ENCODE results near the gene ATF2.

Gene ATF2

GRCh38 chr2:175167792-175168563 lies at the start of gene ATF2:
Gene ATF2 (minus strand): TSS chr2:175168203. CDS start chr2:175136443, 31,760 bp downstream.
- H3K4me1 ChIP-seq (ENCODE audit: control insufficient read depth, low read depth, low read length) = peaks cover 9% of the 10 kb centered on the region

DNA sequence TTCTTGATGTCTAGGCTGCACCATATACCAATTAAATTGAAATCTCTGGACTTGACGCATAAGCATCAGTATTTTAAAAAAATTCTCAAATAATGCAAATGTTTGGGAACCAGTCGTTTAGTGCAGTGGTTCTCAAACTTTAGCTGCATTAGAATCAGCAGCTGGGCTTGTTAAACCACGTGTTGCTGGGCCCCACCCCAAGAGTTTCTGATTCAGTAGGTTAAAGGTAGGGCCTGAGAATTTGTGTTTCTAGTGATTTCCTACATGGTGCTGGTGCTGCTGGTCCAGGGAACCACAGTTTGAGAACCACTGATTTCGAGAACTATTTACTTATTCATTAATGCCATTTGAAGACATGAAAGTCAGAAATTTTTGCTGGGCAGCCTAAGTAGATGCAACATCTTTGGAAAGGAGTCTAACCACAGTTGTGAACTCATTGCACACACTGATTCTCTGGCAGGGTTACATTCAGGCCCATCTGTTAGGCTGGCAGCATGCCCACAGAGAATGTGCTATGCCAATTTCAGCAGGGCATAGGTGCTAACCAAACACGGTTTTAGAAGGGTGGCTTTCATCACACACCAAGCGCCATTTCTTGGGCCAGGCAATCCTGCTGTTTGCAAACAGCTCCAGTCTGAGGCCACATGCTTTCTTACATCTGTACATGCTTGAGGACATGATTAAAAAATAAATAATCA lies 39.9 kb upstream of the ATF2 start:
- no peaks in the 10 kb centered on the region for H3K4me1 ChIP-seq (ENCODE audit: control insufficient read depth, low read depth, low read length)
- H3K27ac ChIP-seq (ENCODE audit: low read length) = no peak overlapping the region
- H3K9ac ChIP-seq (ENCODE audit: low read length) = no peak overlapping the region
- no peaks in the 10 kb centered on the region for H3K36me3 ChIP-seq (ENCODE audit: control insufficient read depth, low read depth, low read length)
- no peaks in the 10 kb centered on the region for H3K27me3 ChIP-seq (ENCODE audit: control insufficient read depth, insufficient read depth, low read length)
- no peaks in the 10 kb centered on the region for H3K9me3 ChIP-seq (ENCODE audit: control insufficient read depth, low read depth, low read length)
- no peak overlapping the region for H3K4me3 ChIP-seq (ENCODE audit: low read length)

More at GRCh38 chr2:175167792-175168563, at the start of gene ATF2:
- peaks cover 2% of the 10 kb centered on the region for H3K36me3 ChIP-seq (ENCODE audit: control insufficient read depth, low read depth, low read length)
- H3K27me3 ChIP-seq (ENCODE audit: control insufficient read depth, insufficient read depth, low read length) = no peaks in the 10 kb centered on the region
- H3K9me3 ChIP-seq (ENCODE audit: control insufficient read depth, low read depth, low read length) = no peaks in the 10 kb centered on the region
- peak within 1 kb of the TSS; percentile 98 for H3K27ac ChIP-seq (ENCODE audit: low read length)
- H3K9ac ChIP-seq (ENCODE audit: low read length) = peak within 1 kb of the TSS; percentile 99
- peak within 1 kb of the TSS; percentile 100 for H3K4me3 ChIP-seq (ENCODE audit: low read length)

GRCh38 chr2:175206866-175207265 lies 38.9 kb upstream of the ATF2 start:
- Histone ChIP-seq H3K9ac (ENCODE audit: low read length) (no peak overlapping the region), H3K4me3 (ENCODE audit: low read length) (no peak overlapping the region), H3K27ac (ENCODE audit: low read length) (no peak overlapping the region), H3K36me3 (ENCODE audit: control insufficient read depth, low read depth, low read length) (no peaks in the 10 kb centered on the region), H3K27me3 (ENCODE audit: control insufficient read depth, insufficient read depth, low read length) (no peaks in the 10 kb centered on the region), H3K4me1 (ENCODE audit: control insufficient read depth, low read depth, low read length) (no peaks in the 10 kb centered on the region), H3K9me3 (ENCODE audit: control insufficient read depth, low read depth, low read length) (no peaks in the 10 kb centered on the region)

DNA sequence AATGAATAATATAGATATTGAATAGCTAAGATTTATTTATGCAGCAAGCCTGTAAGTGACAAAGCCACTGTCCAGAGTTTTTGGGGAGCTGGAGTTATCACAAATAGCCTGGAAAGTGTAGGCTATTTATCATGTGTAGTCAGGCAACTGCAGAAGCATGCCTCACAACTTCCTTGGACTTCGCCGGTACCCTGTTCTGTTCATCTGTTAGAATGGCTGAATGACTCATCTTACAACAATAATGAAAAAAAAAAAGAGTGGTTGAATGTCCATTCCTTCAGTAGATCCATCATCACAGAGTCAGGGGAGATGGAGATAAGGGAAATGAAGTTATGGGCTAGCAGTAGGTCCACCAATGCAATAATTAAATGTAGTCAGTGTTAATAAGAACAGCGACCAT lies 37.5 kb upstream of the ATF2 start:
- Histone ChIP-seq H3K9me3 (ENCODE audit: control insufficient read depth, low read depth, low read length) (no peaks in the 10 kb centered on the region), H3K4me3 (ENCODE audit: low read length) (no peak overlapping the region), H3K27ac (ENCODE audit: low read length) (no peak overlapping the region), H3K9ac (ENCODE audit: low read length) (no peak overlapping the region), H3K36me3 (ENCODE audit: control insufficient read depth, low read depth, low read length) (no peaks in the 10 kb centered on the region), H3K27me3 (ENCODE audit: control insufficient read depth, insufficient read depth, low read length) (no peaks in the 10 kb centered on the region), H3K4me1 (ENCODE audit: control insufficient read depth, low read depth, low read length) (no peaks in the 10 kb centered on the region)

DNA sequence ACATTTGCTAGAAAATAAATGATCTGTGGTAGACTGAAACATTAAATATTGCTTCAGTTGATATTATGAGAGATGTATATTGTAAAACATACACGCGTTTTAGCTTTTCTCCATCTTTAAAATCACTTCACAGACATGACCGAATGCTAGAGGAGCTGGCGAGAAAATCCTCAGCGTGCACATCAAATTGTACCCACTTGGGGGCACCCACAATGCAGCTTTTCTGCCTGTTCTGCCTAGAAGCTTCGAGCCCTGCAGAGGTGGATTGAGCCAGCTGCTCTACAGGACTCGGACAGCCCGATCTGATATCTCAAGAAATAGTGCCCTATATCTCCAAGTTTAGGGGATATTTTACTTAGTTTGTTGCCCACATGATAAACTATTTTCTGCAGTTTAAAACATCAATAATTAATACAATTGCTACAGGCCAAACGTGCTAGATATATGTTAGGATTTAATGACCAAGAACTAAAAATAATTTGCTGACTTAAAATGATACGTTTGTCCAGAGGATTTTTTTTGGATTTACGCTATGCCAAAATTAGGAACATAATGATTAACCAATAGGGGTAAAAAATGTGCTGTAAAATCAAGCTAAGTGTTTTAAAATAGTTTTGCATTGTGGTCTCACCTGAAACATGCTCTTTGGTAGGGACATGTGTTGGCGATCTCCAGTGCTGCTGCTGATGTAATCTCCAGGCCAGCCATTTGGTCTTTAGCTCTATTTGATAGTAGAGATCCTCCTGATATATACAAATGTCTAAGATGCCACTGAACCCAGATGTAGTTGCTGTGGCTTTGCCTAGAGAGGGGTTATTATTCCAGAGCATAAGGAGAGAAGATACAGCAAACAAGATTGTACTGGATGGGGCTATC lies 35.9 kb upstream of the ATF2 start:
- Histone ChIP-seq H3K9ac (ENCODE audit: low read length) (no peak overlapping the region), H3K27me3 (ENCODE audit: control insufficient read depth, insufficient read depth, low read length) (no peaks in the 10 kb centered on the region), H3K9me3 (ENCODE audit: control insufficient read depth, low read depth, low read length) (no peaks in the 10 kb centered on the region), H3K4me1 (ENCODE audit: control insufficient read depth, low read depth, low read length) (no peaks in the 10 kb centered on the region), H3K4me3 (ENCODE audit: low read length) (no peak overlapping the region), H3K27ac (ENCODE audit: low read length) (no peak overlapping the region), H3K36me3 (ENCODE audit: control insufficient read depth, low read depth, low read length) (no peaks in the 10 kb centered on the region)

GRCh38 chr2:175195012-175195411 lies 27.0 kb upstream of the ATF2 start:
- no peak overlapping the region for H3K9ac ChIP-seq (ENCODE audit: low read length)
- no peaks in the 10 kb centered on the region for H3K4me1 ChIP-seq (ENCODE audit: control insufficient read depth, low read depth, low read length)
- H3K27ac ChIP-seq (ENCODE audit: low read length) = no peak overlapping the region
- no peaks in the 10 kb centered on the region for H3K36me3 ChIP-seq (ENCODE audit: control insufficient read depth, low read depth, low read length)
- H3K9me3 ChIP-seq (ENCODE audit: control insufficient read depth, low read depth, low read length) = no peaks in the 10 kb centered on the region
- no peaks in the 10 kb centered on the region for H3K27me3 ChIP-seq (ENCODE audit: control insufficient read depth, insufficient read depth, low read length)
- H3K4me3 ChIP-seq (ENCODE audit: low read length) = no peak overlapping the region

DNA sequence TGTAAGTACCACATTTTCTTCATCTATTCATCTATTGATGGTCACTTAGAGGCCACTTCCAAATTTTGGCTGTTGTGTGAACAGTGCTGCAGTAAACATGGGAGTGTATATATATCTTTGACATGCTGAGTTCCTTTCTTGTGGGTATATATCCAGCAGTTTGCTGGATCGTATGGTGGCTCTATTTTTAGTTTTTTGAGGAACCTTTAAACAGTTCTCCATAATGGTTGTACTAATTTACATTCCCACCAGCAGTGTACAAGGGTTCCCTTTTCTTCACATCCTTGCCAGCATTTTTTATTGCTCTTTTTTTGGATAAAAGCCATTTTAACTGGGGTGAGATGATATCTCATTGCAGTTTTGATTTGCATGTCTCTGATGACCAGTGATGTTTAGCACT lies 20.8 kb upstream of the ATF2 start:
- no peak overlapping the region for H3K9ac ChIP-seq (ENCODE audit: low read length)
- H3K4me3 ChIP-seq (ENCODE audit: low read length) = no peak overlapping the region
- H3K27ac ChIP-seq (ENCODE audit: low read length) = no peak overlapping the region
- H3K4me1 ChIP-seq (ENCODE audit: control insufficient read depth, low read depth, low read length) = no peaks in the 10 kb centered on the region
- no peaks in the 10 kb centered on the region for H3K9me3 ChIP-seq (ENCODE audit: control insufficient read depth, low read depth, low read length)
- no peaks in the 10 kb centered on the region for H3K27me3 ChIP-seq (ENCODE audit: control insufficient read depth, insufficient read depth, low read length)
- H3K36me3 ChIP-seq (ENCODE audit: control insufficient read depth, low read depth, low read length) = no peaks in the 10 kb centered on the region

DNA sequence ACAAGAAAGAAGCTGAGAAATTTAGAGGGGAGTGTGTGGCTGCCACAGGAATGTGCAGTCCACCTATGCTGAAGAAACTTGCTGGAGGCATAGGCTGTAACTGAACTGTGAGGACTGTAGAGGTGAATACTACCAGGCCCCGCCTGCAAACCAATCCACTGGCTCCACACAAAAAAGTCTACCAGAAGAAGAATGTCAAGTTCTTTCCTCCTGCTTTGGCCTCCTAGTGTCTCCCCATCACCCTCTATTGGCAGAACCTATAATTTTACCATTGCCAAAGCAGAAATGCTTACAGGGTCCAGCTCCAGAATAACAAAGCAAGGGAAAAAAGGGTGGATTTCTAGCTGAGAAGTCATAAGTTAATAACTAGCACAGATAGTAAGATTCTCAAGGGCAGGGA lies 19.4 kb upstream of the ATF2 start:
- no peaks in the 10 kb centered on the region for H3K36me3 ChIP-seq (ENCODE audit: control insufficient read depth, low read depth, low read length)
- no peaks in the 10 kb centered on the region for H3K27me3 ChIP-seq (ENCODE audit: control insufficient read depth, insufficient read depth, low read length)
- no peak overlapping the region for H3K27ac ChIP-seq (ENCODE audit: low read length)
- H3K9me3 ChIP-seq (ENCODE audit: control insufficient read depth, low read depth, low read length) = no peaks in the 10 kb centered on the region
- H3K9ac ChIP-seq (ENCODE audit: low read length) = no peak overlapping the region
- H3K4me3 ChIP-seq (ENCODE audit: low read length) = no peak overlapping the region
- no peaks in the 10 kb centered on the region for H3K4me1 ChIP-seq (ENCODE audit: control insufficient read depth, low read depth, low read length)

DNA sequence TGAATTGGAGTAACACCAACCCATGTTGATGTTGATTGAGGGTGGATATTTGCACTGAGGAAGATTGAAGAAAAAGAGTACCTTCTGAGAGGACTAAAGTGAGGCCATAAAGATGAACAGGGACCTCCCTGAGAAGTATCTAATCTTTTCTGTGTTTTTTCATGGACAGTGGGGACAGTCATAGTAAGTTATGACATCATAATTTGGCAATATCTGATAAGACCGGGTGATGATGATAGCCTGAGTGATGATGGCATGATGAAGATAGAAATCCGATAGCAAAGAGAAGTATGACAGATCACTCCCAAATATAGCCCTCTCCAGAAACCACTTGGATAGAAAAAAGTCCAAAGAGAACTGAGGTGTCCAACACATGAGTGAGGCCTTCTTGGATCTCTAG lies 15.7 kb upstream of the ATF2 start:
- H3K4me3 ChIP-seq (ENCODE audit: low read length) = no peak overlapping the region
- H3K4me1 ChIP-seq (ENCODE audit: control insufficient read depth, low read depth, low read length) = peaks cover 5% of the 10 kb centered on the region
- peaks cover 13% of the 10 kb centered on the region for H3K36me3 ChIP-seq (ENCODE audit: control insufficient read depth, low read depth, low read length)
- H3K9ac ChIP-seq (ENCODE audit: low read length) = no peak overlapping the region
- no peaks in the 10 kb centered on the region for H3K27me3 ChIP-seq (ENCODE audit: control insufficient read depth, insufficient read depth, low read length)
- H3K27ac ChIP-seq (ENCODE audit: low read length) = no peak overlapping the region
- no peaks in the 10 kb centered on the region for H3K9me3 ChIP-seq (ENCODE audit: control insufficient read depth, low read depth, low read length)

- peak overlapping the region; percentile 59 for H3K27ac ChIP-seq (ENCODE audit: low read length)
- peak overlapping the region; percentile 37 for H3K9ac ChIP-seq (ENCODE audit: low read length)
- peak overlapping the region; percentile 98 for H3K4me3 ChIP-seq (ENCODE audit: low read length)
- no peaks in the 10 kb centered on the region for H3K27me3 ChIP-seq (ENCODE audit: control insufficient read depth, insufficient read depth, low read length)
- no peaks in the 10 kb centered on the region for H3K9me3 ChIP-seq (ENCODE audit: control insufficient read depth, low read depth, low read length)
- H3K4me1 ChIP-seq (ENCODE audit: control insufficient read depth, low read depth, low read length) = peaks cover 5% of the 10 kb centered on the region
- peaks cover 31% of the 10 kb centered on the region for H3K36me3 ChIP-seq (ENCODE audit: control insufficient read depth, low read depth, low read length)
These were observed 13.9 kb upstream of the ATF2 start for GRCh38 chr2:175181877-175182308.

GRCh38 chr2:175181104-175181876 lies 13.3 kb upstream of the ATF2 start, which contains the start of gene ATP5MC3:
Gene ATP5MC3 (minus strand): TSS chr2:175181710. CDS start chr2:175181393, 317 bp downstream.
- Histone ChIP-seq H3K9me3 (ENCODE audit: control insufficient read depth, low read depth, low read length) (no peaks in the 10 kb centered on the region), H3K4me3 (ENCODE audit: low read length) (peak within 1 kb of the TSS; percentile 98), H3K9ac (ENCODE audit: low read length) (peak within 1 kb of the TSS; percentile 90), H3K27ac (ENCODE audit: low read length) (peak within 1 kb of the TSS; percentile 59), H3K4me1 (ENCODE audit: control insufficient read depth, low read depth, low read length) (peaks cover 5% of the 10 kb centered on the region), H3K36me3 (ENCODE audit: control insufficient read depth, low read depth, low read length) (peaks cover 35% of the 10 kb centered on the region), H3K27me3 (ENCODE audit: control insufficient read depth, insufficient read depth, low read length) (no peaks in the 10 kb centered on the region)
